Measurements from ENCODE around the gene AP3S2.
"Not testable (repeated sequence)": the region's sequence is repeated elsewhere in the genome, so short reads cannot be mapped to it uniquely, and the experiment has no call there.

AP3S2 gene

GRCh38 chr15:89903015-89903857, 9.4 kb upstream of the AP3S2 start:
- no peak for DNase-seq

GRCh38 chr15:89900849-89901248, 7.1 kb upstream of the AP3S2 start:
- DNase-seq, result no peak

GRCh38 chr15:89899951-89900567, 6.3 kb upstream of the AP3S2 start:
- DNase-seq, result no peak

- DNase-seq, result no peak
Observed at GRCh38 chr15:89899295-89899945, 5.6 kb upstream of the AP3S2 start.

- peak; percentile 28 for DNase-seq
Observed at GRCh38 chr15:89898614-89899294, 5.0 kb upstream of the AP3S2 start.

DNA sequence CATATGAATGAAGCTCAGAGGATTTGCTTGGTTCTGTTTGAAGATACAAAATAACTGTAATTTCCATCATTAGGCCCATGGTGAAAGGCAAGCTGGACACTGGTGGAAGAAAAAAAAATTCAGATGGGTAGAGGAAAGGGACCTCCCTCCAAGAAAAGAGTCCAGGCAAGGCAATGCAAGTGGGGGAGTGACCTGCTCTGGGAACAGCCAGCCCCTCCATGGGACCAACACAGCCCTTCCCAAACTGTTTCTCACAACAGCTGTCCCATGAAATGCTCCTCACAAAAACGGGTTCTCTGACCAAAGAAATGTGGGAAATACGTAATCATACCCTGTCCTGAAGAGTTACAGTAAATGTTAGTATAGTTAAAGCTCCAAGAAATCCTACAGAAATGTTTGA, 4.4 kb upstream of the AP3S2 start:
- no peak for DNase-seq

DNA sequence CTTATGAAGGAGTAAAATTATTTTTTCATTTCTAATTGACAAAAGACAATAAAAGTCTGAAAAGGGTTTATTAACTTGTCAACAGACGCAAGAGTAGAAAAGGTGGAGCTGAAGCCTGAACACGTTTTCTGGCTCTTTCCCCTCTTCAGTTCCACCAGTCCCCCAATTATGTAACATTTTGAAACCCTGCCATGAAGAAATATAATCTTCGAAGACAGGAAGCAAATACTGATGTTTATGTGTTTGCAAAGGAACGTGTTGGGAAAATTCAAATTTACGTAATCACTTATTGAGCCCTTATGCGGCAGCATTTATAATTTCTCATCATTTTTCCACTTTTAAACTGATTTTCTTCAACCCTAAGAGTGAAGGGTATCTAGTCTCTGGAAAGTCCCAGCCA, 767 bp downstream of the AP3S2 start:
- no peak for DNase-seq

GRCh38 chr15:89888214-89888804, 5.5 kb downstream of the AP3S2 start:
- no peak for DNase-seq

DNA sequence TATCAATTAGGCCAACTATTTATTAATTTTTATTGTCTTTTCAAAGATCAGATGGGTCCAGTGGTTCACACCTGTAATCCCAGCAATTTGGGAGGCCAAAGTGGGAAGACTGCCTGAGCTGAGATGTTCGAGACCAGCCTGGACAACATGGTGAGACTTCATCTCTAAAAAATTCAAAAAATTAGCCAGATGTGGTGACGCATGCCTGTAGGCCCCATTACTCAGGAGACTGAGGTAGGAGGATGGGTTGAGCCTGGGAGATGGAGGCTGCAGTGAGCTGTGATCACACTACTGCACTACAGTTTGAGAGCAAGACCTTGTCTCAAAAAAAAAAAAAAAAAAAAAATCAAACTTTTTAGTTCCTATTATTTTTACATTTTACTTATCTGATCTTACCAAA, 8.2 kb downstream of the AP3S2 start:
- no peak for DNase-seq

GRCh38 chr15:89885179-89885578, 8.6 kb downstream of the AP3S2 start:
- not testable (repeated sequence) for DNase-seq

DNA sequence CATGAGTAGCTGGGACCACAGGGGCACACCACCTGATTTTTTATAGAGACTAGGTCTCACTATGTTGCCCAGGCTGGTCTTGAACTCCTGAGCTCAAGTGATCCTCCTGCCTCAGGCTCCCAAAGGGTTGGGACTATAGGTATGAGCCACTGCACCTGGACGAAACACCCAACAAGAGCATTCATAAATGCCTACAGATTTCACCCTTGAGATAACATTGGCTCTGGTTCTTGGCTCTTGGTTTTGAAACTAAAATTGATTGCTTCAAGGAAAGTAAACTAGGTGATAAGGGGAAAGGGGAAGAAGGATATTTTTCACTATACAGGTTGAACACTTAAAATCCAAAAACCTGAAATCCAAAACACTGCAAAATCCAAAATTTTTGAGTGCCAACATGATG, 10.3 kb downstream of the AP3S2 start:
- DNase-seq, result no peak

DNA sequence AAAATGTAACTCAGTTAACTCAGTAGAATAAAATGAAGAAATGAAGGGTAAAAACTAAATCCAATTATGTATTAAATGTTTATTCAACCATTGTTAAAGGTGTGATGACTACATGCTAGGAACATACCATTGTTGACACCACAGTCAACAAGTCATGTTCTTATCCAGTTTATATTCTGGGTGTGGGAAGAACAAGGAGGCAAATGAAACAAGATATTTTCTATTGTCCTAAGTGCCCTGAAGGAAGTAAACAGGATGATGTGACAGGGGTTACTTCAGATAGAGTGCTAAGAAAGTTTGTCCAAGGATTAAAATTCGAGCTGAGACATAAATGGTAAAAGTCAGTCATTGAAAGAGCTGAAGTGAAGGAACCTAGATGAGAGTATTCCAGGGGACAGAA, 13.1 kb downstream of the AP3S2 start:
- no peak for DNase-seq

DNA sequence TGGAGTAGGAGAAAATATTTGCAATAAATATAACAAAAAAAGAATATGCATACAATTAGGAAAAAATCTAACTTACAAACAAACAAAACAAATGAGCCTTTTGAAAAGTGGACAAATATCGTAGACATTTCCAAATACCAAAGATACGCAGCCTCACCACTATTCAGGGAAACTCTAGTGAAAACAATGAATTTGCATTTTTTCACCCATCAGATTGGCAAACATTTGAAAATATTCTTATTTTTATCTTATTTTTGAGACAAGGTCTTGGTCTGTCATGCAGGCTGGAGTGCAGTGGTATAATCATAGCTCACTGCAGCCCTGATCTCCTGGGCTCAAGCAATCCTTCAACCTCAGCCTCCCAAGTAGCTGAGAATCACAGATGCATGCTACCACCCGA, 15.5 kb downstream of the AP3S2 start:
- no peak for DNase-seq

GRCh38 chr15:89877083-89877425, 16.7 kb downstream of the AP3S2 start:
- DNase-seq, result no peak

DNA sequence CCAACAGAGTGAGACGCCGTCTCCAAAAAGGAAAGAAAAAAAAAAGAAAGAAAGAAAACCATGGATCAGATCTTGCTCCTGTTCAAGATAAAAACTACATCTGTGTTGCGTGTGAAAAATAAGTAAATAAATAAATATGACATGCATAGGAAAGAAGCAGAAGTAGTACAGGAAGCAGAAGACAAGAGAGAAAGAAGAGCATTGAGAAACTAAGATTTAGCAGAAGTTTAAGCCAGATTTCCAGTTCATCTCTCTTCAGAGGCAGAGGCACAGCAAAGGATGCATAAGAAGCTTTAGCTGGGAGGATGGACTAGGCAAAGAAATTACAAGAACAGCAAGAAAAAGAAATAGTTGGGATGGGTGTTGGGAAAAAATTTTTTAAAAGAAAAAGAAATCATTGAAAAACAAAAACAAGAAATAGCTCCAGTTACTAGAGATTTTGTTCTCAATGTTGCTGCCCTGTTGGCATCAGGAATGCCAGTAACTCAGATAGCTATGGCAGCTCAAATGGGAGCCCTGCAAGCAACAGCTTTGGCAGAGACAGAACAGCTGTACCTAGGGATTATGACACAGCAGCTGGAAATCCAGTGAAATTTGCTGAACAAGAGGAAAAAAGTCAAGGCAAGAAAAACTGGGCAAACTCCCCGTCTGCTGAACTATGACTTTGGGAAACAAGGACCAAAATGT, 17.3 kb downstream of the AP3S2 start:
- no peak for DNase-seq

GRCh38 chr15:89875741-89876140, 18.1 kb downstream of the AP3S2 start:
- DNase-seq, result no peak

- DNase-seq, result peak; percentile 85
Observed at GRCh38 chr15:89874926-89875564, 18.7 kb downstream of the AP3S2 start.

DNA sequence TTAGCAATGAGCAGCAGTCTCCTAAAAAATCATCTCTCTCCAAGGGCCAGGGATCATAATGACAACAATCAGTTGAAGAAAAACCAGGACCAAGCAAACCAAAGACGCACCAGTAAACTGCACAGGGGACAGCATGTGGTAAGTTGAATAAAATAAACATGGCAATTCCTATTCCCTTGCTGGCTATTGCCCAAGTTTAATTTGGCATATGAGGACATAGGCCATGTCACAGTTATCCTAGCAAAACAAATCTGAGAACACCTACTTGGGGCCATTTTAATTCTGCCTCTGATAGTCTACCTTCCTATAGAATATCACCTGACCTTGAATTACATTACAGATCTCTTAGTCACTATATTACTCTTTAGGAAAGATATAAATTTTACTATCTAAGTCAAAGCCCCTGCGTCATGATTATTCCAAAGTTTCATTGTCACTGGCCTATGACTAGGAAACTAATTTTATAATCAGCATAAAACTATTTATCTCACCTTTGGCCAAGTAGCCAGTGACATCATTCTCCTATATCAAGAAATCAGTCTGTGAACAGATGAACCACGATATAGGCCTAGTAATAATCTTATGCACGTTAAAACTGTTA, 23.0 kb downstream of the AP3S2 start:
- DNase-seq, result no peak

DNA sequence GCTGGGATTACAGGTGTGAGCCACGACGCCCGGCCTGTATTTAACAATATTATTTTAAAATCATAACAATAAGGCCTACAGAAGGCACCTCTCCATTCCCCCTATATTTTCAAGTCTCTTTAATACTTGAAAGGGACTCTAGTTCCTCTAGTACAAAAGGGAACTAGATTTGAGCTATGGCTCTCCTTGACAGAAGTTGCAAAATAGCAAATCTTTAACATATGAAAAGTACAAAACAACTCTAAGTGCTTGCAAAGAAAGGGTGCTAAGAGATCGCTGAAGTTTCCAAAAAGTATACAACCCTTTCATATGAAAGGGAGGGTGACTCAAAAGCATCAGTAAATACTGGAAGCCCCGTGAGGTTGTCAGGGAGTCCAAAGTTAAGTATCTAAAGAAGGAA, 23.8 kb downstream of the AP3S2 start:
- DNase-seq, result no peak

DNA sequence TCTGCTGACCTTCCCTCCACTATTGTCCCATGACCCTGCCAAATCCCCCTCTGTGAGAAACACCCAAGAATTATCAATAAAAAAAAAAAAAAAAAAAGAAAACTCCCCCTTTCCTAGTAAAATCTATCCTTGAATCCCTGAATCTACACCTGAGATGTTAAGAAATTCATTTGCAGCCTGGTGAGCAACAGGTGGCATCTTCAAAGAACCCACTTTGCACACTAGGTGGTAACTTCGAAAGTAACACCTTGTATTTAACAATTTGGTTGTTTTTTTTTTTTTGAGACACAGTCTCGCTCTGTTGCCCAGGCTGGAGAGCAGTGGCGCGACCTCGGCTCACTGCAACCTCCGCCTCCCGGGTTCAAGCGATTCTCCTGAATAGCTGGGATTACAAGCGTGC, 24.3 kb downstream of the AP3S2 start:
- not testable (repeated sequence) for DNase-seq

DNA sequence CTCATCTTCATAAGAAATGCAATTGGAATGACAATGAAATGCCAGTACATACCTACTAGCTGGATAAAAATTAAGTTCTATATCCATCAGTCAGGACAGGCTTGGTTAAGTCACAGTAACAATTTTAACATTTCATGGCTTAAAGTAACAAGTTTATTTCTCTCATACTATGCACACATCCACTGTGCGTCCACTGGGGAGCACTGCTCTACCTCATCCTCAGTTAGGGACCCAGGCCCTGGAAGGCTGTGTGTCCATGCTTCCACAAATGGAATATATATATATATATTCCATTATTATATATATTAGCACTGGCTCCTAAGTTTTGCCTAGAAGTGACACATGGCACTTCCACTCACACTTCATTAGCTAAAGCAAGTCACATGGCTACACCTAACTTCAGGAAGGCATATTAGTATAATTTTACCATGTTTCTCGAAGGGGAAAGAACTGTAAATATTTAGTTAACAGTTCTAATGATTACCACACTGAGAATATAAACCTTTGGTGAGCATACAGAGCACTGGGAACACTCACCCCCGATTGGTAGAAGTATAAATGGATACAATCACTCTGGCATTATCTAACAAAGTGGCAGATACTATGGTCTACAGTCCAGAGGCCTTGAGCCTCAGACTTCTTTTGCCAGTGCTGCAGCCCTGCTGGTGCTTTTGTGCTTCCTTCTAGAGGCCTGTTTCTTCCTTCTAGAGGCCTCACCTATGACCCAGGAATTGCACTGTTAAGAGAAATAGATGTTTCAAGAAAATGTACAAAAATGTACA, 28.6 kb downstream of the AP3S2 start:
- no peak for DNase-seq

All from stimulated activated CD4-positive, alpha-beta T cell treated with anti-CD3 and anti-CD28 coated beads, Interleukin-4, amount 100 ng/mL, for 1 hour (primary cell).